Measurements from ENCODE around the gene IQSEC1.

IQSEC1 gene

DNA sequence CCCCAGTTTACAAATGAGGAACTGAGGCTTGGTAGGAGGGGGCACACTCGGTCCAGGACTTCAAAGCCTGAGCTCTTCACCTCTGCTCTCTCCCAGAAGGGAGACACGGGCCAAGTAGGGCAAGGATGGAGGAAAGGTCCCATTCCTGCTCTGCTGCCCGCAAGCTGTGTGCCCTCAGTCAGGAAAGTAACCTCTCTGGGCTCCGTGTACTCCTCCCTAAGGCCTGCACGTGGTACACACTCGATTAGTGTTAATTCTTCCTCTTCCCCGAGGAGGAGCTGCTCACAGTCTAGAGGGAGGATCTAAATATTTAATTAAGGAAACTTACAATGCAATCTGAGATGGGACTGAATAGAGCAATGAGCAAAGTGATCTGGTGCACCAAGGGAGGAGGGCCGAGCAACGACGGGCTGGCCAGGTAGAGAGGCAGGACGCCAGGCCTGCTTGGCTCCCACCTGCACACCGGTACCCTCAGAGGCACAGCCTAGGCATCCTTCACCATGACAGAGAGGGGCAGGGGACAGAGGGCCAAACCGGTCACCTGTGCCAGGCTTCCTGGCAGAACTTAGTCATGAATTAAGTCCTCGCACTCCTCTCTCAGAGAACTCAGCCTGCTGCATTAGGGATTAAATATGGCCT lies 47.2 kb upstream of the IQSEC1 start:
- Histone ChIP-seq H3K4me1 (ENCODE audit: insufficient read depth, poor library complexity, severe bottlenecking) (no peaks in the 10 kb centered on the region), H3K9me3 (ENCODE audit: severe bottlenecking) (no peaks in the 10 kb centered on the region), H3K27me3 (ENCODE audit: insufficient read depth, poor library complexity, severe bottlenecking) (no peaks in the 10 kb centered on the region), H3K27ac (ENCODE audit: poor library complexity, severe bottlenecking) (no peak overlapping the region), H3K4me3 (ENCODE audit: severe bottlenecking) (no peak overlapping the region), H3K36me3 (ENCODE audit: low read depth) (no peaks in the 10 kb centered on the region)
- TF ChIP-seq CTCF (IDR thresholded peaks at IDR 0.05; ENCODE audit: poor library complexity, severe bottlenecking): no peak
- ATAC-seq (ENCODE audit: low read depth) (no peak), DNase-seq (ENCODE audit: low spot score) (peak; percentile 19)

- H3K36me3 ChIP-seq (ENCODE audit: low read depth): no peaks in the 10 kb centered on the region
- H3K27ac ChIP-seq (ENCODE audit: poor library complexity, severe bottlenecking): no peak overlapping the region
- H3K27me3 ChIP-seq (ENCODE audit: insufficient read depth, poor library complexity, severe bottlenecking): no peaks in the 10 kb centered on the region
- H3K9me3 ChIP-seq (ENCODE audit: severe bottlenecking): no peaks in the 10 kb centered on the region
- no peak overlapping the region for H3K4me3 ChIP-seq (ENCODE audit: severe bottlenecking)
- no peaks in the 10 kb centered on the region for H3K4me1 ChIP-seq (ENCODE audit: insufficient read depth, poor library complexity, severe bottlenecking)
- DNase-seq (ENCODE audit: low spot score) (peak; percentile 26), ATAC-seq (ENCODE audit: low read depth) (no peak)
- TF ChIP-seq CTCF (IDR thresholded peaks at IDR 0.05; ENCODE audit: poor library complexity, severe bottlenecking): no peak
Measured at GRCh38 chr3:13119471-13120220, 46.4 kb upstream of the IQSEC1 start.

DNA sequence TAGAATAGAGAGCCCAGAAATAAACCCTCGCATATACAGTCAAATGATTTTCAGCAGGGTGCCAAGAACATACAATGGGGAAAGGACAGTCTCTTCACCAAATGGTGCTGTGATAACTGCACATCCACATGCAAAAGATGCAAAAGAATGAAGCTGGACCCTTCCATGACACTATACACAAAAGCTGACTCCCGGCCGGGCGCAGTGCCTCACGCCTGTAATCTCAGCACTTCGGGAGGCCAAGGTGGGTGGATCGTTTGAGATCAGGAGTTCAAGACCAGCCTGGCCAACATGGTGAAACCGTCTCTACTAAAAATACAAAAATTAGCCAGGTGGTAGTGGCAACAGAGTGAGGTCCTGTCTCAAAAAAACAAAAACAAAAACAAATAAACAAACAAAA lies 43.2 kb upstream of the IQSEC1 start:
- Histone ChIP-seq H3K27me3 (ENCODE audit: insufficient read depth, poor library complexity, severe bottlenecking) (no peaks in the 10 kb centered on the region), H3K4me1 (ENCODE audit: insufficient read depth, poor library complexity, severe bottlenecking) (peaks cover under 1% of the 10 kb centered on the region), H3K27ac (ENCODE audit: poor library complexity, severe bottlenecking) (no peak overlapping the region), H3K4me3 (ENCODE audit: severe bottlenecking) (no peak overlapping the region), H3K9me3 (ENCODE audit: severe bottlenecking) (no peaks in the 10 kb centered on the region), H3K36me3 (ENCODE audit: low read depth) (no peaks in the 10 kb centered on the region)
- no peak for TF ChIP-seq CTCF (IDR thresholded peaks at IDR 0.05; ENCODE audit: poor library complexity, severe bottlenecking)
- ATAC-seq (ENCODE audit: low read depth): no peak
- peak; percentile 15 for DNase-seq (ENCODE audit: low spot score)

GRCh38 chr3:13115991-13116390 lies 42.8 kb upstream of the IQSEC1 start:
- no peaks in the 10 kb centered on the region for H3K36me3 ChIP-seq (ENCODE audit: low read depth)
- no peak for TF ChIP-seq CTCF (IDR thresholded peaks at IDR 0.05; ENCODE audit: poor library complexity, severe bottlenecking)
- ATAC-seq (ENCODE audit: low read depth) (no peak), DNase-seq (ENCODE audit: low spot score) (peak; percentile 29)
- no peaks in the 10 kb centered on the region for H3K9me3 ChIP-seq (ENCODE audit: severe bottlenecking)
- H3K27ac ChIP-seq (ENCODE audit: poor library complexity, severe bottlenecking): no peak overlapping the region
- no peaks in the 10 kb centered on the region for H3K27me3 ChIP-seq (ENCODE audit: insufficient read depth, poor library complexity, severe bottlenecking)
- no peak overlapping the region for H3K4me3 ChIP-seq (ENCODE audit: severe bottlenecking)
- H3K4me1 ChIP-seq (ENCODE audit: insufficient read depth, poor library complexity, severe bottlenecking): peaks cover 5% of the 10 kb centered on the region

DNA sequence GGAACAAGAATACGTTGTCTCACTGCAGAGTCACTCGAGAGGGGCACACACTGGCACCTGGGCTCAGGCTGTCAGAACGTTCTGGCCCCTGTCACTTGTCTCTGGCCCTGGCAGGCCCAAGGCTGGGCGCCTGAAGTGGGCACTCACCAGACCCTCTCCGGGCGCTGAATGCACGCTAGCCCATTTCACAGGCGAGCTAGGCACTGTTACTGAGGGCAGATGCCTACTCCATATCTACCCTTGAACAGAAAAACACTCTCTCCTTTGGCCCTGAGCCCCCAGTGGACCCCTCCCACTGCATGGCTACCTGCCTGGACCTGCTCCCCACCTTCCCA lies 42.3 kb upstream of the IQSEC1 start:
- ATAC-seq (ENCODE audit: low read depth) (no peak), DNase-seq (ENCODE audit: low spot score) (peak; percentile 29)
- H3K36me3 ChIP-seq (ENCODE audit: low read depth): no peaks in the 10 kb centered on the region
- peaks cover 9% of the 10 kb centered on the region for H3K4me1 ChIP-seq (ENCODE audit: insufficient read depth, poor library complexity, severe bottlenecking)
- H3K27ac ChIP-seq (ENCODE audit: poor library complexity, severe bottlenecking): no peak overlapping the region
- H3K9me3 ChIP-seq (ENCODE audit: severe bottlenecking): no peaks in the 10 kb centered on the region
- H3K27me3 ChIP-seq (ENCODE audit: insufficient read depth, poor library complexity, severe bottlenecking): no peaks in the 10 kb centered on the region
- no peak for TF ChIP-seq CTCF (IDR thresholded peaks at IDR 0.05; ENCODE audit: poor library complexity, severe bottlenecking)
- H3K4me3 ChIP-seq (ENCODE audit: severe bottlenecking): no peak overlapping the region

Data from RWPE2 (cell line).